GM23248 (cell line): Measurements from ENCODE around the gene L1TD1.

Experiments
- EZH2 ChIP-seq: fragments of 200-600 bp; sonication (generic); IDR thresholded peaks from 2 replicates; pipeline ENCODE4 v1.6.1; 2018; ENCODE audit warnings: antibody characterized with exemption, mild to moderate bottlenecking; ENCODE audit not compliant: insufficient read depth, poor library complexity, severe bottlenecking
- EZH2phosphoT487 ChIP-seq: fragments of 200-600 bp; sonication (generic); IDR thresholded peaks from 2 replicates; pipeline ENCODE4 v1.6.1; 2018; ENCODE audit warnings: antibody characterized with exemption, moderate library complexity, mild to moderate bottlenecking, low read depth; ENCODE audit not compliant: insufficient read depth

DNA sequence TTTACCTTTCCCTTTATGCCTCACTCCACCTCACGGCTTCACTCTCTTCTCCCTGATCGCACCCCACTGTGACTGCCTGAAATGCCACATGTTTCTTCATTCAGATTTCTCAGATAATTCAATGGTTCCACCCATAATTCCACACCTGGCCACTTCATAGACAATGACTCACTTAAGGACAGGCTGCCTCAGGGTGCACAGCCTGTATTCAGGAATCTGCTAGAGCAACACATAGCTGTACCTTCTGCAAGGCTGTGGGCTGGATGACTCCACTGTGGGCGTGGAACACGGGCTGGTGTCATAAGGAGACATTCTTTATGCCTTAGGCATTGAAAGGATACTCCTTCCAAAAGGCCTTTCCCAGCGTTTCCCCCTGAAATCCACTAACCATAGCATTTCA, 36.1 kb downstream of the L1TD1 start:
- TF ChIP-seq EZH2 (no peak), EZH2phosphoT487 (no peak)
